ENCODE data around the gene VWDE. TPM values are rescaled to one million over a fixed set of nuclear protein-coding genes. Genes with fewer than 3 reads are reported as not detected.

Gene VWDE
- total RNA-seq, 1 donor from 2014 or later = 3.2 TPM

DNA sequence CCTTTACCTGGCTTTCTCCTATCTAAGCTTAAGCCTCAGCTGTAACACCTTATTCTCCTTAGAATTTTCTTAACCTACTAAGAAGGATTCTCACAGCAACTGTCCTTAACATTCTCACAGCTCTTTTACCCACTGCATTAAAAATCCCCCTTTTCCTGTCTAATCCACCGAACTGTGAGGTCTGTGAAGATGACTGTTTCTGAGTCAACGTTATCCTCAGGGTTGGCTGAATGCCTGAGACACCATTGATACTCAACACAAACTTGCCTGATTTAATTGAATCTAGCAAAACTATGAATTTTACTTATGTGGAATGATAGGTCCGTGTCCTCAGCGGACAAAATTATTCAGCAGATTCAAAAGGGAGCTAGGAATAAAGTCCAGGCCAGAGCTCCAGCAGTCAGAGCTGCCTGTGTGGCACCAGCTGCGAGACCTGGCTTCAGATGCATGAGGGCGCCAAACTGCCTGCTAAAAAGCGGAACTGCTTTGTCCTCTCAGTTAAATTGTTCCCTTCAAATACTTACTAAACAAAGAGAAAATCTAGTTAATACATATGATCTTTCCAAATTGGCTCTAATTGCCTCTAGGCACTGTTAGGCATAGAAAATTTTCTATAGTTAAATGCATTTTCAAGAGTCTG, 33.4 kb upstream of the VWDE start:
- Mint-ChIP-seq H3K4me3 (ENCODE audit: unreplicated experiment) (no peak overlapping the region), H3K36me3 (ENCODE audit: low read depth, unreplicated experiment) (no peaks in the 10 kb centered on the region), H3K27ac (ENCODE audit: unreplicated experiment) (no peak overlapping the region), H3K4me1 (ENCODE audit: unreplicated experiment) (peaks cover 9% of the 10 kb centered on the region), H3K27me3 (ENCODE audit: unreplicated experiment) (peaks cover 2% of the 10 kb centered on the region), H3K9me3 (ENCODE audit: unreplicated experiment) (no peaks in the 10 kb centered on the region)
- TF ChIP-seq, protein P1, sequence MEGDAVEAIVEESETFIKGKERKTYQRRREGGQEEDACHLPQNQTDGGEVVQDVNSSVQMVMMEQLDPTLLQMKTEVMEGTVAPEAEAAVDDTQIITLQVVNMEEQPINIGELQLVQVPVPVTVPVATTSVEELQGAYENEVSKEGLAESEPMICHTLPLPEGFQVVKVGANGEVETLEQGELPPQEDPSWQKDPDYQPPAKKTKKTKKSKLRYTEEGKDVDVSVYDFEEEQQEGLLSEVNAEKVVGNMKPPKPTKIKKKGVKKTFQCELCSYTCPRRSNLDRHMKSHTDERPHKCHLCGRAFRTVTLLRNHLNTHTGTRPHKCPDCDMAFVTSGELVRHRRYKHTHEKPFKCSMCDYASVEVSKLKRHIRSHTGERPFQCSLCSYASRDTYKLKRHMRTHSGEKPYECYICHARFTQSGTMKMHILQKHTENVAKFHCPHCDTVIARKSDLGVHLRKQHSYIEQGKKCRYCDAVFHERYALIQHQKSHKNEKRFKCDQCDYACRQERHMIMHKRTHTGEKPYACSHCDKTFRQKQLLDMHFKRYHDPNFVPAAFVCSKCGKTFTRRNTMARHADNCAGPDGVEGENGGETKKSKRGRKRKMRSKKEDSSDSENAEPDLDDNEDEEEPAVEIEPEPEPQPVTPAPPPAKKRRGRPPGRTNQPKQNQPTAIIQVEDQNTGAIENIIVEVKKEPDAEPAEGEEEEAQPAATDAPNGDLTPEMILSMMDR (IDR thresholded peaks at IDR 0.05; ENCODE audit: unreplicated experiment) = no peak
- DNase-seq (ENCODE audit: low spot score) = peak; percentile 17

DNA sequence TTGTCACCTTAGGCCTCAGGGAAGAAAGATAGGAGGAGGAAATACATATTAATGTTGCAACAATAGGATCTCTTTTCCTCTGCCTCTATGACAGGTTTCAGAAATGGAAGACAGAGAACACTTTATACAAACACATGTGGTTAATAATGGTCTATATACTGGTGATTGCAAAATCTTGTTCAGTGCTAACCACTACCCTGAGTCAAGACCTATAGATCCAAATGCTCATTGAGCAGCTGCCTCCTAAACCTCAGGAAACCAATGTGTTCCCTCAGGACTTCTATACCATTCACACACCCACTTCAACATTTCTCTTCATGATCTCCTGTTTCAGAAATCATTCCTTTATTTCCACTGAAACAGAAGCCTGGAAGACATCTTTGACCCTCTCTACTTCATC, 32.5 kb upstream of the VWDE start:
- TF ChIP-seq, protein P1 (IDR thresholded peaks at IDR 0.05; ENCODE audit: unreplicated experiment) = no peak
- Mint-ChIP-seq H3K9me3 (ENCODE audit: unreplicated experiment) (no peaks in the 10 kb centered on the region), H3K36me3 (ENCODE audit: low read depth, unreplicated experiment) (no peaks in the 10 kb centered on the region), H3K4me3 (ENCODE audit: unreplicated experiment) (no peak overlapping the region), H3K4me1 (ENCODE audit: unreplicated experiment) (peaks cover 8% of the 10 kb centered on the region), H3K27me3 (ENCODE audit: unreplicated experiment) (peaks cover 2% of the 10 kb centered on the region), H3K27ac (ENCODE audit: unreplicated experiment) (no peak overlapping the region)
- no peak for DNase-seq (ENCODE audit: low spot score)

DNA sequence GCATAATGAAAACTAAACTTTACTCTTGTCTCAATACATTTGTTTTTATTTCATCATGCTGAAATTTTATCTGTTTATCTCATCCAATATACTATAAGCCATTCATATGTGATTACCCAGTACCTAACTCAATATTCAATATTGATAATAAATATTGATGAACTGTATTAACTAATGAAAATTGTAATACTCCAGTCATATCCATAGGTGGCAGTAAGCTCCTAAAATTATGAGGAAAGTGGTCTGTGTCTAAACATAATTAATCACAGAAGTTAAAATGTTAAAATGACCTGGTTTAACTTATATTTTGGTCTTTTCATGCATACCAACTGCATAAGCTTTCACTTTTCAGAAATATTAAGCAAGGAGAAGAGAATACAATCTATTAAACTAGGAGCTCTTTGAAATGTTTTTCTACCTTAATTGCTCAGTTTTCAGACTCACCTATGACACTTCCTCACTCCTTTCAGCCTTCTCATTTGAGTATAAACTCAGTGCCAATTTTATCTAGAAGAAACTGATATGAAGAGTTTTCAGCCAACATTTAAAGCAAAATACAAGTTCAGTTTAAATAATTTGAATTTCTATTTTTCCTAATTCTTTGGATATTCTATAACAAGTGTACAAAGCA, 30.5 kb upstream of the VWDE start:
- Mint-ChIP-seq H3K36me3 (ENCODE audit: low read depth, unreplicated experiment) (no peaks in the 10 kb centered on the region), H3K4me3 (ENCODE audit: unreplicated experiment) (no peak overlapping the region), H3K9me3 (ENCODE audit: unreplicated experiment) (no peaks in the 10 kb centered on the region), H3K27ac (ENCODE audit: unreplicated experiment) (no peak overlapping the region), H3K27me3 (ENCODE audit: unreplicated experiment) (peaks cover 2% of the 10 kb centered on the region), H3K4me1 (ENCODE audit: unreplicated experiment) (peaks cover 4% of the 10 kb centered on the region)
- no peak for DNase-seq (ENCODE audit: low spot score)
- TF ChIP-seq, protein P1 (IDR thresholded peaks at IDR 0.05; ENCODE audit: unreplicated experiment) = peak; percentile 70

DNA sequence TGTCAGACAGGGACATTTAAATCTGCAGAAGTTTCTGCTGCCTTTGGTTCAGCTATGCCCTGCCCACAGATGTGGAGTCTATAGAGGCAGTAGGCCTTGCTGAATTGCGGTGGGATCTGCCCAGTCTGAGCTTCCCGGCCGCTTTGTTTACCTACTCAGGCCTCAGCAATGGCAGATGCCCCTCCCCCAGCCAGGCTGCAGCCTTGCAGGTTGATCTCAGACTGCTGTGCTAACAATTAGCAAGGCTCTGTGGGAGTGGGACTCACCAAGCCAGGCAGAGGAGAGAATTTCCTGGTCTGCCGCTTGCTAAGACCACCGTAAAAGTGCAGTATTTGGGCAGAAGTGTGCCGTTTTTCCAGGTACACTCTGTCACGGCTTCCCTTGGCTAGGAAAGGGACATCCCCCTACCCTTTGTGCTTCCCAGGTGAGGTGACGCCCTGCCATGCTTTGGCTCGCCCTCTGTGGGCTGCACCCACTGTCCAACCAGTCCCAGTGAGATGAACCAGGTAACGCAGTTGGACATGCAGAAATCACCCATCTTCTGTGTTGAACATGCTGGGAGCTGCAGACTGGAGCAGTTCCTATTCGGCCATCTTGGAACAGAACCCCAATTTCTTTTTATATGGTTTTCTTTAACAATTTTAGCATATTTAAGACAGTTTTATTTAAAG, 28.4 kb upstream of the VWDE start:
- Mint-ChIP-seq H3K4me3 (ENCODE audit: unreplicated experiment) (no peak overlapping the region), H3K27ac (ENCODE audit: unreplicated experiment) (no peak overlapping the region), H3K4me1 (ENCODE audit: unreplicated experiment) (peaks cover 10% of the 10 kb centered on the region), H3K36me3 (ENCODE audit: low read depth, unreplicated experiment) (peaks cover 7% of the 10 kb centered on the region), H3K9me3 (ENCODE audit: unreplicated experiment) (no peaks in the 10 kb centered on the region), H3K27me3 (ENCODE audit: unreplicated experiment) (peaks cover 2% of the 10 kb centered on the region)
- no peak for DNase-seq (ENCODE audit: low spot score)
- TF ChIP-seq, protein P1 (IDR thresholded peaks at IDR 0.05; ENCODE audit: unreplicated experiment) = no peak

DNA sequence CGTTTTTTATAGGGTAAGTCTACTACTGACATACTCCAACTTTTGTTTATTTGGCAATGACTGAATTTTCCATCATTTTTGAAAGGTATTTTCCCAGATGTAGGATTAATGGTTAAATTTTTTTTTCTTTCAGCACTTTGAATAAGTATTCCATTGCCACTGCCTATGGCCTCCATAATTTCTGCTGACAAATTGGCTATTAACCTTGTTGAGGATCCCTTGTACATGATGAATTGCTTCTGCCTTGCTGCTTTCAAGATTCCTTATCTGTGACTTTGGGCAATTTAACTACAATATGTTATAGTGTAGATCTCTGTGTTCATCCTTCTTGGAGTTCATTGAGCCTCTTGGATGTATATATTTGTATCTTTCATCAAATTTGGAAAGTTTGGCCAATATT, 21.6 kb upstream of the VWDE start:
- TF ChIP-seq, protein P1 (IDR thresholded peaks at IDR 0.05; ENCODE audit: unreplicated experiment) = no peak
- Mint-ChIP-seq H3K27me3 (ENCODE audit: unreplicated experiment) (peaks cover 5% of the 10 kb centered on the region), H3K4me3 (ENCODE audit: unreplicated experiment) (no peak overlapping the region), H3K4me1 (ENCODE audit: unreplicated experiment) (peaks cover 20% of the 10 kb centered on the region), H3K9me3 (ENCODE audit: unreplicated experiment) (no peaks in the 10 kb centered on the region), H3K27ac (ENCODE audit: unreplicated experiment) (no peak overlapping the region), H3K36me3 (ENCODE audit: low read depth, unreplicated experiment) (peaks cover 7% of the 10 kb centered on the region)
- no peak for DNase-seq (ENCODE audit: low spot score)
